Measurements from ENCODE around the gene CCNE1.
"Not testable (repeated sequence)": the region's sequence is repeated elsewhere in the genome, so short reads cannot be mapped to it uniquely, and the experiment has no call there.

The CCNE1 gene

GRCh38 chr19:29823581-29824330 is 12.0 kb downstream of the CCNE1 start:
- DNase-seq: no peak
- Histone ChIP-seq H3K4me1 (ENCODE audit: insufficient read depth, low read length) (no peaks in the 10 kb centered on the region), H4K20me1 (ENCODE audit: insufficient read depth, low read length) (no peaks in the 10 kb centered on the region), H3K9ac (ENCODE audit: low read depth, low read length) (no peak overlapping the region), H3K36me3 (ENCODE audit: insufficient read depth, low read length) (peaks cover 39% of the 10 kb centered on the region), H3K79me2 (ENCODE audit: insufficient read depth, low read length) (no peaks in the 10 kb centered on the region), H3K4me3 (ENCODE audit: low read depth in 1 of 2, low read length in 2 of 2) (no peak overlapping the region), H3K9me3 (ENCODE audit: insufficient read depth, low read length, severe bottlenecking) (no peaks in the 10 kb centered on the region), H3K27me3 (ENCODE audit: insufficient read depth, low read length, poor library complexity) (no peaks in the 10 kb centered on the region), H3K27ac (ENCODE audit: low read length) (no peak overlapping the region), H2AFZ (ENCODE audit: low read depth, low read length) (no peak overlapping the region), H3K4me2 (ENCODE audit: insufficient read depth, low read length) (no peak overlapping the region)
- ATAC-seq (ENCODE audit: insufficient read depth, low read depth): no peak
- TF ChIP-seq EZH2 (IDR thresholded peaks at IDR 0.05; ENCODE audit: borderline replicate concordance, low read depth, low read length, severe bottlenecking) (no peak), CTCF (IDR thresholded peaks at IDR 0.05; ENCODE audit: borderline replicate concordance, extremely low read depth, low read length, poor library complexity, severe bottlenecking) (no peak)

GRCh38 chr19:29825263-29825662 is 13.5 kb downstream of the CCNE1 start:
- H3K27ac ChIP-seq (ENCODE audit: low read length); ATAC-seq (ENCODE audit: insufficient read depth, low read depth): not testable (repeated sequence)
- H3K36me3 ChIP-seq (ENCODE audit: insufficient read depth, low read length): peaks cover 28% of the 10 kb centered on the region

GRCh38 chr19:29831041-29831548 is 19.3 kb downstream of the CCNE1 start:
- Histone ChIP-seq H3K9ac (ENCODE audit: low read depth, low read length) (peak overlapping the region; percentile 12; the same call in 1 of the 2 replicates), H3K36me3 (ENCODE audit: insufficient read depth, low read length) (no peaks in the 10 kb centered on the region), H4K20me1 (ENCODE audit: insufficient read depth, low read length) (no peaks in the 10 kb centered on the region), H3K27me3 (ENCODE audit: insufficient read depth, low read length, poor library complexity) (no peaks in the 10 kb centered on the region), H3K9me3 (ENCODE audit: insufficient read depth, low read length, severe bottlenecking) (no peaks in the 10 kb centered on the region), H3K79me2 (ENCODE audit: insufficient read depth, low read length) (no peaks in the 10 kb centered on the region), H3K27ac (ENCODE audit: low read length) (no peak overlapping the region), H3K4me2 (ENCODE audit: insufficient read depth, low read length) (peak overlapping the region; percentile 33; the same call in 1 of the 2 replicates), H2AFZ (ENCODE audit: low read depth, low read length) (peak overlapping the region; percentile 68), H3K4me1 (ENCODE audit: insufficient read depth, low read length) (peaks cover 9% of the 10 kb centered on the region), H3K4me3 (ENCODE audit: low read depth in 1 of 2, low read length in 2 of 2) (no peak overlapping the region)
- TF ChIP-seq CTCF (IDR thresholded peaks at IDR 0.05; ENCODE audit: borderline replicate concordance, extremely low read depth, low read length, poor library complexity, severe bottlenecking) (no peak), EZH2 (IDR thresholded peaks at IDR 0.05; ENCODE audit: borderline replicate concordance, low read depth, low read length, severe bottlenecking) (no peak)
- peak; percentile 48 for DNase-seq
- ATAC-seq (ENCODE audit: insufficient read depth, low read depth): peak; percentile 90

More at GRCh38 chr19:29825263-29825662, 13.5 kb downstream of the CCNE1 start:
- H3K4me3 ChIP-seq (ENCODE audit: low read depth in 1 of 2, low read length in 2 of 2); H2AFZ ChIP-seq (ENCODE audit: low read depth, low read length); DNase-seq; H3K9ac ChIP-seq (ENCODE audit: low read depth, low read length); H3K4me2 ChIP-seq (ENCODE audit: insufficient read depth, low read length); H3K4me1 ChIP-seq (ENCODE audit: insufficient read depth, low read length); H3K9me3 ChIP-seq (ENCODE audit: insufficient read depth, low read length, severe bottlenecking); H4K20me1 ChIP-seq (ENCODE audit: insufficient read depth, low read length); H3K27me3 ChIP-seq (ENCODE audit: insufficient read depth, low read length, poor library complexity); H3K79me2 ChIP-seq (ENCODE audit: insufficient read depth, low read length): not testable (repeated sequence)

- no peaks in the 10 kb centered on the region for H3K9me3 ChIP-seq (ENCODE audit: insufficient read depth, low read length, severe bottlenecking)
- 0 out of 3 replicates have a peak, but pooled peaks have one; percentile 12 for ATAC-seq (ENCODE audit: insufficient read depth, low read depth)
- H3K4me3 ChIP-seq (ENCODE audit: low read depth in 1 of 2, low read length in 2 of 2): no peak overlapping the region
- no peaks in the 10 kb centered on the region for H3K36me3 ChIP-seq (ENCODE audit: insufficient read depth, low read length)
- H3K4me2 ChIP-seq (ENCODE audit: insufficient read depth, low read length): no peak overlapping the region
- H3K4me1 ChIP-seq (ENCODE audit: insufficient read depth, low read length): peaks cover 9% of the 10 kb centered on the region
- H3K27me3 ChIP-seq (ENCODE audit: insufficient read depth, low read length, poor library complexity): no peaks in the 10 kb centered on the region
- DNase-seq: no peak
- H3K9ac ChIP-seq (ENCODE audit: low read depth, low read length): no peak overlapping the region
- no peaks in the 10 kb centered on the region for H3K79me2 ChIP-seq (ENCODE audit: insufficient read depth, low read length)
- peak overlapping the region; percentile 68; the same call in 1 of the 2 replicates for H2AFZ ChIP-seq (ENCODE audit: low read depth, low read length)
- TF ChIP-seq CTCF (IDR thresholded peaks at IDR 0.05; ENCODE audit: borderline replicate concordance, extremely low read depth, low read length, poor library complexity, severe bottlenecking) (no peak), EZH2 (IDR thresholded peaks at IDR 0.05; ENCODE audit: borderline replicate concordance, low read depth, low read length, severe bottlenecking) (no peak)
- no peaks in the 10 kb centered on the region for H4K20me1 ChIP-seq (ENCODE audit: insufficient read depth, low read length)
- no peak overlapping the region for H3K27ac ChIP-seq (ENCODE audit: low read length)
Measured at GRCh38 chr19:29831686-29832085, 19.9 kb downstream of the CCNE1 start.

Measured in DND-41 (cell line).